GM19023 (cell line): ENCODE data around the gene MRPS35.
"Not testable (repeated sequence)": the region's sequence is repeated elsewhere in the genome, so short reads cannot be mapped to it uniquely, and the experiment has no call there.

Experiments used
- ATAC-seq: cut with Tn5 transposase; IDR thresholded peaks from one replicate; pipeline ENCODE4 v1.9.1; 2021; ENCODE audit warnings: mild to moderate bottlenecking, moderate library complexity; ENCODE audit not compliant: unreplicated experiment

MRPS35 gene

DNA sequence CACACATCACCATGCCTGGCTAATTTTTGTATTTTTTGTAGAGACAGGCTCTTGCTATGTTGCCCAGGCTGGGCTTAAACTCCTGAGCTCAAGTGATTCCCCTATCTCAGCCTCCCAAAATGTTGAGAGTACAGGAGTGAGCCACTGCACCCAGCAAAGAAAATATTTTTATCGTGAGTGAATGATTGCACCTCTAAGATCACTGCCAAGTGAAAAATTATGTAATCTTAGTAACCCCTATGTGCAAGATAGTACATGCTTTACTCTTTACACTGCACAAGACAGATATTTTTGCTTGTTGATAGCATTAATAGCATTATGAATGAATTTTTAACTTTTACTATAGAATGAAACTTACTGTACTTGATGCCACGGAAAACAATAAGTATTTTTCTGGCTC, 3.4 kb upstream of the MRPS35 start:
- ATAC-seq = no peak

DNA sequence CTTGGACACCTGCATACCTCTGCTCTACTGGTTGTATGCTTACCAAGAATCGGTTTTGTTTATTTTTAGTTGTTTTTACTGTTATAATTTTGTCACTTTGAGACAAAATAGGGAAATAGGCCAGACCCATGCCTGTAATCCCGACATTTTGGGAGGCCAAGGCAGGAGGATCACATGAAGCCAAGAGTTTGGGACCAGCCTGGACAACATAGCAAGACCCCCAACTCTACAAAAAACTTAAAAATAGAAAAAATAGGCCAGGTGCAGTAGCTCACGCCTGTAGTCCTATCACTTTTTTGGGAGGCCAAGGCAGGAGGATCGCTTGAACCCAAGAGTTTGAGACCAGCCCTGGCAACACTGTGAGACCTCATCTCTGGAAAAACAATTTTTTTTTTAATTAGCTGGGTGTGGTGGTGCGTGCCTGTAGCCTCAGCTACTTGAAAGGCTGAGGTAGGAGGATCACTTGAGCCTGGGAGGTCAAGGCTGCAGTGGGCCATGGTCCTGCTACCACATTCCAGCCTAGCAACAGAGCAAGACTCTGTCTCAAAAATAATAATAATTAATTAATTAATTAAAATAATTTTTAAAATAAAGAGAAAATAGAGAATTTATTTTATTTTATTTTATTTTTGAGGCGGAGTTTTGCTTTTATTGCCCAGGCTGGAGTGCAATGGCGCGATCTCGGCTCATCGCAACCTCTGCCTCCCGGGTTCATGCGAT, 1.3 kb upstream of the MRPS35 start:
- ATAC-seq = no peak

DNA sequence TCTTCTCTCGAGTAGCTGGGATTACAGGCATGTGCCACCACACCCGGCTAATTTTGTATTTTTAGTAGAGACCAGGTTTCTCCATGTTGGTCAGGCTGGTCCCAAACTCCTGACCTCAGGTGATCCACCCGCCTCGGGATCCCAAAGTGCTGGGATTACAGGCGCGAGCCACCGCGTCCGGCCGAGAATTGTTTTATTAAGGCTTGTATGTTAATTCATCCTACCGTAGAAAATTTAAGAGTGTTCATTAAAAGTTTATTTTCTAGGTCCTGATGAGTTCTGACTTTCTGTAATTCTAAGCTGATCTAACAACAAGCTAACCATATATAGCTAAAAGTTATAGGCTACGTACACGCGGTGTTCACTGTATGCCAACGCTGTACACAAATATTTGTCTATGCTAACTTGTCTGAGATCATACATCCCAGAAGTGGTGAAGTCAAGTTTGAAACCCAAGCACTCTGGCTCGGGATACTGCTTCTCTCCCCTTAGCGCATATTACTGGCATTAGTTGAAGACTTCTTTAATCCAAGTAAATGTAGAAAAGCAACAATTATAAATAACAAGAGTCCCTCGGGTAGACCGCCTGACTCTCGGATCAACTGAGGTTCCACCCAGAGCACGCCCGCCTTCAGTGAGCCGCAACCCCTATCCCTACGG, 570 bp upstream of the MRPS35 start:
- peak; percentile 44 for ATAC-seq

DNA sequence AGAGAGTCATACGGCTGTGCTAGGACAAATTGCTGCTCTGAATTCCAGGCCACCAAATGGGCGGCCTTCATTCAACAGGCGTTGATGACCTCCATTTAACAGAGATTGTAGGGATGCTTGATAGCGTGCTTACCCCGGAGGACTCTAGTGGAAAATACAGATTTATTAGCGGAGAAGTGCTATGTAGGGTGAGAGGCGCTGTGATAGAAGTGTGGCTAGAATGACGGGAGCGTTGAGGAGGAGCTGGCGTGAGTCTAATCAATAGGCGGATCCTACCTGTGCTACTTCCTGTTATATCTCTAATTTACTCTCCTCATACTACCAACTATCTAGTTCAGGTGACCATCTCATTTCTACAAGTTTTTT, 668 bp downstream of the MRPS35 start:
- ATAC-seq = no peak

DNA sequence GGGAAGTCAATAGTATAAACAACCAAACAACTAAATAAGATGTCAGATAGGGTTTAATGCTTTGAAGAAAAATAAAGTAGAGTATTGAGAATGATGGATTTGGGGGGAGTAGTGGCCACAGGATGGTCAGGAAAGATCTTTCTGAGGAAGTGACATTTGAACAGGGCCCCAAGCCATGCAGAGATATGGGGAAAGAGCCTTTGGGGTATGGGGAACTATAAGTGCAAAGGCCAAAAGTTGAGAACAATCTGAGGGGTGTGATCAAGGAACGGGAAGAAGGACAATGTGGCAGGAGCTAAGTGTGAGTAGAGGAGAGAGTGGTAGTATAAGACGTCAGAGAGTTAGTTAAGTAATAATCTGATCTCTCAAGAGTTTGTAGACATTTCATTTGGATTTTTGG, 1.3 kb downstream of the MRPS35 start:
- ATAC-seq = no peak

DNA sequence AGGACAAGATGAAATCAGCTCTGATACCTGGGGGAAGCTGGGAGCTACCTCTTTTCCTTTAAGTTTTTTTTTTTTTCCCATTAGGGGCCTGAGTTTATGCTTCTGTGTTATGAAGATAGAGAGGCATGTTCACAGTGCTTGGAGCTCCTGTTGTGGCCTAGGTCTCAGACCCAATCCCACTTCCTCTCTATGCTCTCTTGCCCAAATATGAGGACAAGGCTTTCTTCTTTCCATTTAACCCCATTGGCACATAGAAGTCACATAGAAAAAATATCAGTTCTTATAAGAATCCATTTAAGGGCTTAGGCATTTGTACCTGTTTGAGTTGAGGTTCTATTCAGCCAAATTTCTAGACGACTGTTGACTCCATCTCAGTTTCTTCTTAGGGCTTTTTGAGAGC, 12.6 kb downstream of the MRPS35 start:
- no peak for ATAC-seq

DNA sequence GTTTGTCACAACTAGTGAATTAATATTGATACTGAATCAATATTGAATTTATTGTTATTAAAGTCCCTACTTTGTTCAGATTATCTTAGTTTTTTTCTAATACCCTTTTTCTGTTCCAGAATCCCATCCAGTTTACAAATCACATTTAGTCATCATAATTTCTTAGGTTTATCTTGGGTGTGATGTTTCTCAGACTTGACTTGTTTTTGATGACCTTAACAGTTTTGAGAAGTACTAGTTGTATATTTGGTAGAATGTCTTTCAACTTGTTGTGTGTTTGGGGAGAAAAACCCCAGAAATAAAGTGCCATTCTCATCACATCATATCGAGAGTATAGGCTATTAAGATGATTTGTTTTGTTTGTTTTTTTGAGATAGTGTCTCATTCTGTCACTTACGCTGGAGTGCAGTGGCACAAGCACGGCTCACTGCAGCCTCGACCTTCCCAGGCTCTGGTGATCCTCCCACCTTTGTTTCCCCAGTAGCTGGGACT, 19.5 kb downstream of the MRPS35 start:
- ATAC-seq = no peak

DNA sequence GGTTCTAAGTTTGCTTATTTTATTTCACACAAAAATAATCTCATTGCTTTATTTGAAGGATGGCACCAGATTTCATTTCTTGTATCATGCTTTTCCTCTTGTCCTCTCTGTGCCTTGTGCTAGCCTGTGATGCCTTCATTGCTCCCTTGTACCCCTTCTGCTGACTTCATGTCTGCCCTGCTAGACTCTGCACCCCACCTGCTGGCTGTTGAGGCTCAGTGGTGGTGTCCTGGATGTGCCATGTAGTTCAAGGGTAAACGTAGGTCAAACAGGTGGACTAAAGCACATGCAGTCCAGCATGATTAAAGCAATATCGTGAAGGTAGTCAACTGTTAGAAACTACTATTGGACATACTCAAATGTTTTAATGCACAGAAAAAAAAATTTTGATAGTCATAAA, 21.6 kb downstream of the MRPS35 start:
- no peak for ATAC-seq

DNA sequence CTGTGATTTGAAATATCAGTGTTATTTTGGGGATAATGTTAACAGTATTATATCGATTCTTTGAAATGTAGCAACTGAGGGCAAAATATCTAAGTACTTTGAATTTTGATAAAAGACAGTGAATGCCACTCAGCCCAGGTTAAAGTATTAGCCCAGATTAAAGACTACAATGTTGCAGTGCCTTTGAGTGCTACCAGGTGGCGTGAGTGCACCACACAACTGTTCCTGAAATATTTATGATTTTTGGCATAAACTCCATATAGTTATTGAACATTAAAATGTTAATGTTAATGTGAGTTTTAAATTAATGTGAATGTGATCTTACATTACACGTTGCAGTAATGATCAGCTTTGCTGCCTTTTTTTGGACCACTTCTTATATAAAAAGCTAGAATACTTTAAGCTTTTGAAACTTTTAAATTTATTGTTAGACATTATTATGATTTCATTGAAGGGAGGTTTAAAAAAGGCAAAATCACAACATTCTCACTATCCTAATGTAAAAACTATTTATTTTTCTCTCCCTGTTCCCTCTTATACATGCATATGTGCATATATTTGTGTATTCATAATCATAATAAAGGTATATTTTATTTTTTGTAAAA, 22.5 kb downstream of the MRPS35 start:
- ATAC-seq = peak; percentile 62

DNA sequence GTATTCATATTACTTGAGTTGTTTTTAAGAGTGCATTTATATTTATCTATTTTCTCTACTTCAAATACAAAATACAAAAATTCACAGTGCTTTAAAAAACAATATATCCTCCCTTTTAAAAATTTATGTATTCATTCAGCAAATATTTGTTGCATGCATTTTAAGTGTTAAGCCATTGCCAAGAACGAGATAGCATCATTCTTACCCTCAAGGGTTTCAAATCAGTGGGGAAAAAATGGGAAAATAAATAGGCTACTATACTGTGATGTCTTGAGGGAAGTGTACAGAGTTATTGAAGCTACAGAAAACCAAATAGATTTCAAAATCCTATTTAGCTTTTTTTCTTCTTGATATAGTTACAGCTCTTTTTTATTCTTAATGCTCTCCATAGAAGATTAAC, 23.2 kb downstream of the MRPS35 start:
- ATAC-seq = no peak

DNA sequence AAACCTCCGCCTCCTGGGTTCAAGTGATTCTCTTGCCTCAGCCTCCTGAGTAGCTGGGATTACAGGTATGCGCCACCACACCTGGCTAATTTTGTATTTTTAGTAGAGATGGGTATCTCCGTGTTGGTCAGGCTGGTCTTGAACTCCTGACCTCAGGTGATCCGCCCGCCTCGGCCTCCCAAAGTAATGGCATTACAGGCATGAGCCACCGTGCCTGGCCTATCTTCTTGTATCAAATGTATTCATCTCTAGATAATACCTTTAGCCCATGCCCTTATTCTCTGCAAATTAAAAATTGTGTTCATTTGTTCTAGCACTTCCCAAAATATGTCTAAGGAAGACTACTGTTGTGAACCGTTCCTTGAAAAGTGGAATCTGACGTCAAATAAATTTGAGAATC, 23.7 kb downstream of the MRPS35 start:
- ATAC-seq = not testable (repeated sequence)

DNA sequence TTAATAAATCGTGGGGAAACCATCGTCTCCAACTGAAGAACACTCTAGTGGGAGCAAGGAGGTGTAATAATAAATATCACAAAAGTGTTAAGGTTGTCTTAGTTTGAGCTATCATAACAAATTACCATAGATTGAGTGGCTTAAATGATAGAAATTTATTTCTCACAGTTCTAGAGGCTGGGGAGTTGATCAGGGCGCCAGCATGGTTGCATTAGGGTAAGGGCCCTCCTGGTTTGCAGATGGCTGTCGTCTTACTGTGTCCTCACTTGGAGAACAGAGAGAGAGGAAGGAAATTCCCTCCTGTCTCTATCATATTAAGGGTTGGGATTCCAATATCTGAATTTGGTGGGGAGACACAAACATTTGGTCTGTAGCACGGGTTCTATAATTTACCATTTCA, 33.0 kb downstream of the MRPS35 start:
- ATAC-seq = no peak

DNA sequence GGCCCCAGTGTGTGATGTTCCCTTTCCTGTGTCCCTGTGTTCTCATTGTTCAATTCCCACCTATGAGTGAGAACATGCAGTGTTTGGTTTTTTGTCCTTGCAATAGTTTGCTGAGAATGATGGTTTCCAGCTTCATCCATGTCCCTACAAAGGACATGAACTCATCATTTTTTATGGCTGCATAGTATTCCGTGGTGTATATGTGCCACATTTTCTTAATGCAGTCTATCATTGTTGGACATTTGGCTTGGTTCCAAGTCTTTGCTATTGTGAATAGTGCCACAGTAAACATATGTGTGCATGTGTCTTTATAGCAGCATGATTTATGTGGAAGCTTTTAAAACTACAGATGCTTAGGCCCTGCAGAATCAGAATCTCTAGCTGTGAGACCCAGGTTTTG, 35.1 kb downstream of the MRPS35 start:
- ATAC-seq = not testable (repeated sequence)

DNA sequence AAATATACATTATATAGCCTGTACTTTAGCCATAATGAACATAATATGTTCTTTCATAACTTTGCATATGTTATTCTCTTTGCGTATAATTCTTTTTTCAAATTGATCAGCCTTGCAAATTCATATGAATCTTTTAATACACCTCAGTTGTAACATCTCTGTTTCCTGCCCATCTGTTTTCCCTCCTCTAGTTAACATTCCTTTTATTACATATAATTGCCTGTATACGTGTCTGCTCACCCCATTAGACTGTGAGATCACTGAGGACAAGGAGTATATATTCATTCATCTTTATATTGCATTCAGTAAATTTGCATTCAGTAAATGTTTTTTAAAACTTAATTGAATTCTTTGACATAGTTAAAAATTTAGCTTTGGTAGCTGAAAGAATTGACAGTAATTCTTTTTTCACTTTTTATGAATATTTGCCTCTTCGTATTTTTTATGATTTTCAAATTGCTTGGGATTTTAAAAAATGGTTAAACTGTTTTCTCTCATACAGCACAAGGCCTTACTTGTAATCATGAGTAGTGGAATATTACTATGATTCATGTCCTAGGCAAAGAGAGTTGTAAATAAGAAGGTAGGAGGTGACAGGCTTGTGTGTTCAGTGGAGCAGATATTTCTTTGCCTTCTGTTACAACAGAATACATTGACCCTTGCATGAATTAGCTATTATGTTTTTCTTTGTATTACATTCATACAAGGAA, 36.6 kb downstream of the MRPS35 start:
- no peak for ATAC-seq

DNA sequence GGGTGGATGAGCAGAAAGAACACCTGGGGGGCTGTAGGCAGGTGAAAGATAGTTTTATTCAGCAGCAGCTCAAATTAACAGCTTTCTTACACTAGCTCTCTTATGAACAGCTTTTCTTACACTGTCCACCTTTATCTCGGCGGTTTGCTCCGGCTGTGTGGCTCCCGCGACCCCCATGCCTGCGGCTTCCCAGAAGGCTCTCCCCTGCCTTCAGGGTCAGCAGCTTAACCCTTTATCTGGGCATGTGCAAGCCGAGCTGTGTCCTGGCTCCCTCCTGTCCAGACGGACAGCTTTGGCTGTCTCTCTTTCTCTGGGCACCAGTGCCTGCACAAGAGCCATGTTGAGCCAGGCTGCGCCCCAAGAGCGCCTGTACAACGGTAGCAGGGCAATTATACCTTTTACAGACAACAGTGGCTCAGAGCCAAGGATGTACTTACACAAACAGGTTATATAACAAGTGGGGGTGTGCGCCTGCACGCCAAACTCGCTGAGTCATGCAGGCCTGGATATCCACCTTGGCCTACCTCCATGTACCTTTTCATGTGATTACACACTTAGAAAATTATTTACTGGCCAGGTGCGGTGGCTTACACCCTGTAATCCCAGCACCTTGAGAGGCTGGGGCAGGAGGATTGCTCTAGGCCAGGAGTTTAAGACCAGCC, 40.9 kb downstream of the MRPS35 start:
- ATAC-seq = no peak

DNA sequence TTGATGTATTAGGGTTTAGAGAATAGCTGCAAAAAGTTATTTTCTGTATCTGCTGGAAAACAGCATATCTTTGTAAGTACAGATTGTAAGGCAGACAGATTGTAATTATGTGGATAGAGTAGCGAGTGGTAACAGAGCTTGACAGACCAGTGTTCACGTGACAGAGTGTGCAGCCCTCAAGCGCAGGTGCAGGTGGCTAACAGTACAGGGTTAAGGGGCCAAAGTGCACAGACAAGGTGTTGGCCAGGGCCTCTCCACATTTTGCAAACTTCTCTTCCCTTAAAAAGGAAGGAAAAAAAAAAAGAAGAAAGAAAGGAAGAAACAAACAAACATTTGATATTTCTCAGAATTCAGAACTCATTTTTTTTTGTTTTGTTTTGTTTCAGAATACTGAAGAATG, 44.2 kb downstream of the MRPS35 start:
- no peak for ATAC-seq

DNA sequence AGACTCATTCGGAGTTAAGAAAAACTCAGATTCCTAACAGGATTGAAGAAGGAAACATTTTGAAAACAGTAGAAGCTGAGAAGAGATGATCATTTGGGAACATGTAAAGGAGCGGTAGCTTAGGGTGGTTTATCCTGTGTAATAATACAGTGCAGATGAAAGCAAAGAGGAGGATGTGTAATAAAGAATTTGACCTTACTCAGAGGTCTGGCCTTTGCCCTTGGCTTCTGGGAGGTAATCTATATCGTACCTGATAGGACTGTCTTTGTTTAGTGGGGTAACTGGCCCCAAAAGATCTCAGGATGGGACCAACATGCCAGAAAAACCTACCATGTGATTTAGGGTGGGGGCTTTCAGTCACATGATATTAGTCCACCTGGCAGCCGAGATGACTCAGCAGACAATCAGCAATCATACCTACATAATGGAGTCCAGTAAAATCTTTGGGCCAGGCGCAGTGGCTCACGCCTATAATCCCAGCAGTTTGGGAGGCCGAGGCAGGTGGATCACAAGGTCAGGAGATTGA, 46.1 kb downstream of the MRPS35 start:
- no peak for ATAC-seq

DNA sequence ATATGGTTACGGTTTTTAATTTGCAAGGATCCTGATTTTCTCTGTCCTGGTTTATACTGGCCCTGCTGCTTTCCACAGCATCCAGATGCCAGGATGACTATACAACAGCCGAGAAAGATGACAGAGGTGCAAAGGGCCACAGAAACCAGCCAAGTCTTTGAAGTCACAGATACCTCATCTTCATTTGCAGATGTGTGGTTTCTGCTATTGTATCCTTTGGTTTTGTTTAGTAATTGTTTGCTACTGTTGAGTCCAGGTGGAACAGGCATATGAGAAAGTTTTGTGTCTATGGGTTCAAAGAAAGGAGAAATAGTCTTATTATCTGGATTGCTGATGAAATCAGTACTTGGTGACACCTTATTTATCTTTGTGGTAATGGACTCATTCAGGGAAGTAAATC, 52.1 kb downstream of the MRPS35 start:
- ATAC-seq = no peak

DNA sequence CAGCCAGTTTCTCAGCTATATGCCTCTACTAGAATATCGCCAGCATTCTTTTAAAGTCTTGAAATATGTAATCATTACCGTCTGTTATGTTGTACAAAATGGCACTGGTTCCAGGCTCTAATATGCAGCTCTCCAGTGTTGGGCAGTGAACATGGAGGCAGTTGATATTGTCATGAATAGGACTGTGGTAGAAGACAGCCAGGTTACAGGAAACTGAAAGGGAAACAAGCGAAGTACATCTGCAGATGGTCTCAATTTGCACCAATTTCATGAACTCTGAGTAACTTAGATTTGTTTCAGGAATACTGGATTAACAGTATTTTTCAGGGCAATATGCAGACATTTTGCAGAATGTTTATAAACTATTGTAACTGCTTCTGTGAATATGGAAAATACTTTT, 56.0 kb downstream of the MRPS35 start:
- ATAC-seq = no peak

DNA sequence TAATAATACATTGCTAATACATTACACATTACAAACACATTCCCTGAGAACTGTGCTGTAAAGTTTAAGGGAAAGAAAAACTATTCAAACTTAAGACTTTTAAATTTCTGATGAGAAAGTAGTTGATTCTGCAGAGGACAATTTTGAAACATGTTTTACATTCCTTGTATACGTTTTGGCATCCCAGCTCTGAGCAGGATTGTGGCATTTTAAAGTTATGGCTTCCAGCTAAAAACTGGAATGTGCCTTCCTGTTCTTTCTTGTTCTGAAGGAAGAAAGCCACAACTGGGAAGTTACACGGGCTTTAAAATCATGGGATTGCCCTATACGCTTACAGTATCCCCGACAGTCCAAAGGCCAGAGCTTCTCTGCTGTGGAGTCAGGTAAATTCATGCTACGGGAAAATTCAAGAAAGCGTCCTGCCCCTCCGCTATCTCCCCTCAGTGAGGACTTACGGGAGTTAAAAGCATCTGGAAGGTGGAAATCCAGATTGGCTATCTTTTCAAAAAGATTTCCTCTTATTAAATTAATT, 58.6 kb downstream of the MRPS35 start:
- ATAC-seq = no peak
